ENCODE measurements around the gene ATP11C.
"Not testable (repeated sequence)": the region's sequence is repeated elsewhere in the genome, so short reads cannot be mapped to it uniquely, and the experiment has no call there.

Gene ATP11C

DNA sequence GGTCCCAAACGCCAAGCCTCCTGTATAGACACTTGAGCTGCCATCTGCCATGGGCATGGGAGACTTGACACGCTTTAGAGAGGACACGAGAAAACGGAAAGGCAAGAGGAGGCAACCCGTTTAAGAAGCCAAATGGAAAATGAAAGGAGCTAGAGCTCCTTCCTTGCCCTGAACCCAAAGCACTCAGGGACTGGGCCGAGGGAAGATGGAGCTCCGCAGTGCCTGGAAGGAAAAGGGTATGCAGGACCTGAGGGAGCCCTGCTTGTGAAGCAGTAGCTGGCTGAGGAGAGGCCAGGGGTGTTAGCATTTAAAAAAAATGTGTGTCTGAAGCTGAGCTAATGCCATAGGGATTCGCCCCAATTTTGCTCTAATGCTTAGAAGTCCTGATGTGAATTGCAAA is 239.9 kb downstream of the ATP11C start:
- DNase-seq (ENCODE audit: low read depth), result no peak
- TF ChIP-seq, protein P1, sequence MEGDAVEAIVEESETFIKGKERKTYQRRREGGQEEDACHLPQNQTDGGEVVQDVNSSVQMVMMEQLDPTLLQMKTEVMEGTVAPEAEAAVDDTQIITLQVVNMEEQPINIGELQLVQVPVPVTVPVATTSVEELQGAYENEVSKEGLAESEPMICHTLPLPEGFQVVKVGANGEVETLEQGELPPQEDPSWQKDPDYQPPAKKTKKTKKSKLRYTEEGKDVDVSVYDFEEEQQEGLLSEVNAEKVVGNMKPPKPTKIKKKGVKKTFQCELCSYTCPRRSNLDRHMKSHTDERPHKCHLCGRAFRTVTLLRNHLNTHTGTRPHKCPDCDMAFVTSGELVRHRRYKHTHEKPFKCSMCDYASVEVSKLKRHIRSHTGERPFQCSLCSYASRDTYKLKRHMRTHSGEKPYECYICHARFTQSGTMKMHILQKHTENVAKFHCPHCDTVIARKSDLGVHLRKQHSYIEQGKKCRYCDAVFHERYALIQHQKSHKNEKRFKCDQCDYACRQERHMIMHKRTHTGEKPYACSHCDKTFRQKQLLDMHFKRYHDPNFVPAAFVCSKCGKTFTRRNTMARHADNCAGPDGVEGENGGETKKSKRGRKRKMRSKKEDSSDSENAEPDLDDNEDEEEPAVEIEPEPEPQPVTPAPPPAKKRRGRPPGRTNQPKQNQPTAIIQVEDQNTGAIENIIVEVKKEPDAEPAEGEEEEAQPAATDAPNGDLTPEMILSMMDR (IDR thresholded peaks at IDR 0.05; ENCODE audit: insufficient read depth, low read depth, low read length, missing control alignments), result no peak
- no peak overlapping the region for H3K4me3 ChIP-seq (ENCODE audit: low read length)

DNA sequence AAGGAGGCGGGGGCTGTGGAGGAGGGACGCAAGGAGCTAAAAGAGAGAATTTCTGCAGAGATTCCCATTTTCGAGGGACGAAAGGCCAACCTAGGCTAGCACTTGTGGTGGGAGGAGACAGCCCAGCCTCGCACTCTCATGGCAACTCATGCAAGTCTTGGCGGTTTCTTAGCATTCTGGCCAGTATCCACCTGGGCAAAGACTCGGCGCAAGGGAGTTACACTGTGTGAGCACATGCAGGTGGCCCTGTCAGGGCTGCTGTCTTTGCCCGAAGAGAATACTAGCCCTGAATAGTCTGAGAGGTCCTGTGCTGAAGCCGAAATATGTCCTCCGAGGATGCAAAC is 240.4 kb downstream of the ATP11C start:
- H3K4me3 ChIP-seq (ENCODE audit: low read length), result no peak overlapping the region
- TF ChIP-seq, protein P1 (IDR thresholded peaks at IDR 0.05; ENCODE audit: insufficient read depth, low read depth, low read length, missing control alignments), result no peak
- DNase-seq (ENCODE audit: low read depth), result peak; percentile 0

DNA sequence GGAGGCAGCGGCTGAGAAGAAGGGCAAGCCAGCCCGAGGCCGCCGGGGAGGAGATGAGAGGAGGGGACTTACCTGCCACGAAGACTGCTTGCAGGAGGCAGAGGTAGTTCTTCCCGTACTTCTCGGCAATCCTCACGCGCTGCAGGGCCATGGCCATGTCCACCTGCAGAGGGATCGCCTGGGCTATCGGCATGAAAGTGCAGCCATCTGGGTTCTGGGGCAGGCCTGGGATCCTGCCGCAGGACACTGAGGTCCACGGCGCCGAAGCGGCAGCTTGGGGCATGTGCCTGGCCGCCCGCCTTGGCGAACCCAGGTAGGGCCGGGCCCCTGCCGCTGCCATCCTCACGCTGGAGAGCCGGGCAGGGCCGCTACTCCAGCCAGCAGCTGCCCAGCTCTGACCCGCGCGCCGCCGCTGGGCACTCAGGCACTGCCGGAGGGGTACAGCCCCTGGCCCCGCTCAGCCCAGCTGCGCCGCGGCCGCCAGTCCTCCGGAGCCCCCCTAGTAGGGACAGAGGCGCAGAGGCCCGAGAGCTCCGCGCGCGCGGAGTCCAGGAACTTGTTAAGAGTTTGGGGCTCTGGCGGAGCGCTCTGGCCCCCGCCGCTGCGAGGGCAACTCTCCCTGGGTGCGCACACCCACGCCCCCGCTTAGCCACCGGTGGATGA is 240.9 kb downstream of the ATP11C start:
- peak overlapping the region; percentile 32 for H3K4me3 ChIP-seq (ENCODE audit: low read length)
- TF ChIP-seq, protein P1 (IDR thresholded peaks at IDR 0.05; ENCODE audit: insufficient read depth, low read depth, low read length, missing control alignments), result no peak

DNA sequence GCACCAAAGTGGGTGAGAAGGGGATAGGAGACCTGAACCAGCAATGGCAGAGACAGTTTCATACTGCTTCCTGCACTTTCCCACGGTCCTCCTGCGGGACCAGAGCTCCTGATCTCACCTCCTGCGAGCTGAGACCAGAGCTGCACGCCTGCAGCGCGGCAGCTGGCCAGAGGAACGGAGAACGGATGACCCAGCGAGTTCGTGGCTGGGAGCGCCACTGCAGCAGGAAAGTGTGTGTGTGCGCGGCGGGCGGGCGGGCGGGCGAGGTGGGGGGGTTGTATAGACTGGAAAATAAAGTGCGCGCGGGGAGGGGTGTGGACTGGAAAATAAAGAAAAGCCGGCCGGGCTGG is 241.4 kb downstream of the ATP11C start:
- peak; percentile 4 for DNase-seq (ENCODE audit: low read depth)

More for the DNA sequence above, 240.9 kb downstream of the ATP11C start:
- DNase-seq (ENCODE audit: low read depth), result peak; percentile 3

DNA sequence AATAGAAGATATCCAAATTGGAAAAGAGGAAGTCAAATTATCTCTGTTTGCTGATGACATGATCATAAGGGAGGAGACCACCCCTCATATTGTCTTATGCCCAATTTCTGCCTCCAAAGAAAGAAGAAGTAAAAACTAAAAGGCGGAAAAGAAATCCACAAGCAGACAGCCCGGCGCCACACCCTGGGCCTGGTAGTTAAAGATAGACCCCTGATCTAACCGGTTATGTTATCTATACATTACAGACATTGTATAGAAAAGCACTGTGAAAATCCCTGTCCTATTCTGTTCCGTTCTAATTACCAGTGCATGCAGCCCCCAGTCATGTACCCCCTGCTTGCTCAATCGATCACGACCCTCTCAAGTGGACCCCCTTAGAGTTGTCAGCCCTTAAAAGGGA is 247.7 kb downstream of the ATP11C start:
- H3K4me3 ChIP-seq (ENCODE audit: low read length); DNase-seq (ENCODE audit: low read depth): not testable (repeated sequence)

More for the DNA sequence above, 241.4 kb downstream of the ATP11C start:
- peak overlapping the region; percentile 32 for H3K4me3 ChIP-seq (ENCODE audit: low read length)
- TF ChIP-seq, protein P1 (IDR thresholded peaks at IDR 0.05; ENCODE audit: insufficient read depth, low read depth, low read length, missing control alignments), result no peak

DNA sequence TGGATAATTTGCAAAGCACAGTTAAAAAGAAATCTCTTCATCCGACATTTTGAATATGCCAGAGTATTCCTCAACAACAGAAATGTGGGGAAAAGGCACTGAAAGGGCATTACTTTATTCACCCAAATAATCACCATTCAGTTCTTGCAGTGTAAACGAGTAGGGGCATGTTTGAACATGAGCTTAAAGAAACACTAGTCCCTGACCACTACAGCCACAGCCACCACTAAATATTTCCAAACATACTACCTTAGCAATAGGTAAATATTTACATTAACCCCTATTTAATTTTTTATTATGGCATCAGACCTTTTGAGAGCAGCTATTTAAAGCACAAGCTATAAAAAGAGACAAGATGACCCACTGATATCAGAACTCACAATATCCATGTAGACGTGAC is 252.5 kb downstream of the ATP11C start:
- TF ChIP-seq, protein P1 (IDR thresholded peaks at IDR 0.05; ENCODE audit: insufficient read depth, low read depth, low read length, missing control alignments), result no peak

More for the DNA sequence above, 252.5 kb downstream of the ATP11C start:
- H3K4me3 ChIP-seq (ENCODE audit: low read length), result no peak overlapping the region
- peak; percentile 58 for DNase-seq (ENCODE audit: low read depth)
